Measurements from ENCODE around the gene UBA5. TPM values are rescaled to one million over a fixed set of nuclear protein-coding genes. Genes with fewer than 3 reads are reported as not detected.

Gene UBA5
- total RNA-seq, 1 donor from 2014 or later = 84.7 TPM

GRCh38 chr3:132652640-132653270 is 7.4 kb upstream of the UBA5 start:
- Histone ChIP-seq H3K4me1 (no peaks in the 10 kb centered on the region), H3F3A (ENCODE audit: low read depth) (no peaks in the 10 kb centered on the region), H3K9me3 (ENCODE audit: low read depth) (no peaks in the 10 kb centered on the region), H3K27ac (no peak overlapping the region), H3K27me3 (no peaks in the 10 kb centered on the region), H3K4me2 (no peak overlapping the region), H3K4me3 (no peak overlapping the region), H3K79me2 (ENCODE audit: low read depth) (no peaks in the 10 kb centered on the region), H2AFZ (replicated peaks) (no peak overlapping the region), H3K36me3 (no peaks in the 10 kb centered on the region), H4K20me1 (ENCODE audit: low read depth) (no peaks in the 10 kb centered on the region), H3K9ac (no peak overlapping the region)
- H3K4me3 Mint-ChIP-seq = no peak overlapping the region
- TF ChIP-seq EZH2 (IDR thresholded peaks at IDR 0.05) (no peak), EZH2phosphoT487 (IDR thresholded peaks at IDR 0.05) (no peak), CTCF (IDR thresholded peaks at IDR 0.05) (no peak)
- no peak for DNase-seq (ENCODE audit: low spot score)
- H3K4me1 Mint-ChIP-seq = no peaks in the 10 kb centered on the region
- no peaks in the 10 kb centered on the region for H3K36me3 Mint-ChIP-seq
- H3K9me3 Mint-ChIP-seq = no peaks in the 10 kb centered on the region
- H3K27me3 Mint-ChIP-seq (ENCODE audit: insufficient read depth, low read depth) = no peaks in the 10 kb centered on the region
- no peak overlapping the region for H3K27ac Mint-ChIP-seq

- no peaks in the 10 kb centered on the region for H3K27me3 ChIP-seq
- H3K9ac ChIP-seq = no peak overlapping the region
- no peaks in the 10 kb centered on the region for H4K20me1 ChIP-seq (ENCODE audit: low read depth)
- H3K27ac ChIP-seq = no peak overlapping the region
- H3K4me1 Mint-ChIP-seq = peaks cover 8% of the 10 kb centered on the region
- H3K4me3 Mint-ChIP-seq = no peak overlapping the region
- no peaks in the 10 kb centered on the region for H3K36me3 Mint-ChIP-seq
- H3K36me3 ChIP-seq = no peaks in the 10 kb centered on the region
- H2AFZ ChIP-seq (replicated peaks) = no peak overlapping the region
- no peak overlapping the region for H3K4me3 ChIP-seq
- H3K9me3 Mint-ChIP-seq = no peaks in the 10 kb centered on the region
- no peaks in the 10 kb centered on the region for H3K4me1 ChIP-seq
- no peak overlapping the region for H3K4me2 ChIP-seq
- peaks cover 4% of the 10 kb centered on the region for H3K79me2 ChIP-seq (ENCODE audit: low read depth)
- no peak for DNase-seq (ENCODE audit: low spot score)
- no peaks in the 10 kb centered on the region for H3K9me3 ChIP-seq (ENCODE audit: low read depth)
- no peak for TF ChIP-seq CTCF (IDR thresholded peaks at IDR 0.05)
- TF ChIP-seq EZH2phosphoT487 (IDR thresholded peaks at IDR 0.05) = no peak
- no peak for TF ChIP-seq EZH2 (IDR thresholded peaks at IDR 0.05)
- H3K27me3 Mint-ChIP-seq (ENCODE audit: insufficient read depth, low read depth) = no peaks in the 10 kb centered on the region
- no peak overlapping the region for H3K27ac Mint-ChIP-seq
- H3F3A ChIP-seq (ENCODE audit: low read depth) = peaks cover 4% of the 10 kb centered on the region
Measured at GRCh38 chr3:132654190-132654589, 5.9 kb upstream of the UBA5 start.

- no peak overlapping the region for H2AFZ ChIP-seq (replicated peaks)
- no peaks in the 10 kb centered on the region for H3K27me3 Mint-ChIP-seq (ENCODE audit: insufficient read depth, low read depth)
- H3K27ac ChIP-seq = no peak overlapping the region
- peaks cover 9% of the 10 kb centered on the region for H3F3A ChIP-seq (ENCODE audit: low read depth)
- H3K36me3 Mint-ChIP-seq = no peaks in the 10 kb centered on the region
- no peak overlapping the region for H3K4me3 Mint-ChIP-seq
- H4K20me1 ChIP-seq (ENCODE audit: low read depth) = no peaks in the 10 kb centered on the region
- H3K4me1 ChIP-seq = no peaks in the 10 kb centered on the region
- no peaks in the 10 kb centered on the region for H3K27me3 ChIP-seq
- H3K4me3 ChIP-seq = no peak overlapping the region
- H3K4me2 ChIP-seq = no peak overlapping the region
- TF ChIP-seq EZH2 (IDR thresholded peaks at IDR 0.05) (no peak), EZH2phosphoT487 (IDR thresholded peaks at IDR 0.05) (no peak), CTCF (IDR thresholded peaks at IDR 0.05) (no peak)
- no peaks in the 10 kb centered on the region for H3K36me3 ChIP-seq
- H3K9ac ChIP-seq = no peak overlapping the region
- no peaks in the 10 kb centered on the region for H3K9me3 ChIP-seq (ENCODE audit: low read depth)
- peaks cover 4% of the 10 kb centered on the region for H3K79me2 ChIP-seq (ENCODE audit: low read depth)
- H3K9me3 Mint-ChIP-seq = no peaks in the 10 kb centered on the region
- no peak for DNase-seq (ENCODE audit: low spot score)
- no peak overlapping the region for H3K27ac Mint-ChIP-seq
- peaks cover 8% of the 10 kb centered on the region for H3K4me1 Mint-ChIP-seq
Measured at GRCh38 chr3:132654721-132655120, 5.4 kb upstream of the UBA5 start.
